GM21576 (cell line): ENCODE results near the gene MLPH.

ENCODE experiments used
- ATAC-seq: cut with Tn5 transposase; IDR thresholded peaks from one replicate; pipeline ENCODE4 v1.9.1; 2021; ENCODE audit warnings: mild to moderate bottlenecking, moderate library complexity; ENCODE audit not compliant: unreplicated experiment

MLPH gene

GRCh38 chr2:237486819-237487448 is at the start of gene MLPH:
Gene MLPH, plus strand, starts transcription at chr2:237487251. Its CDS starts 6,176 bp downstream, at chr2:237493427.
- no peak for ATAC-seq

- no peak for ATAC-seq
Observed at GRCh38 chr2:237437566-237437965, 49.5 kb upstream of the MLPH start.

GRCh38 chr2:237438080-237438940 is 48.7 kb upstream of the MLPH start:
- no peak for ATAC-seq

- no peak for ATAC-seq
Observed at GRCh38 chr2:237440819-237441281, 46.2 kb upstream of the MLPH start.

- no peak for ATAC-seq
Observed at GRCh38 chr2:237441605-237442274, 45.3 kb upstream of the MLPH start.

GRCh38 chr2:237444071-237444470 is 43.0 kb upstream of the MLPH start:
- no peak for ATAC-seq

- ATAC-seq, result no peak
Observed at GRCh38 chr2:237445611-237446337, 41.3 kb upstream of the MLPH start.

GRCh38 chr2:237446338-237446665 is 40.7 kb upstream of the MLPH start:
- no peak for ATAC-seq

GRCh38 chr2:237447496-237447895 is 39.6 kb upstream of the MLPH start:
- no peak for ATAC-seq

- no peak for ATAC-seq
Observed at GRCh38 chr2:237448171-237448570, 38.9 kb upstream of the MLPH start.

GRCh38 chr2:237448626-237449025 is 38.4 kb upstream of the MLPH start:
- ATAC-seq, result no peak

GRCh38 chr2:237449193-237449881 is 37.7 kb upstream of the MLPH start:
- ATAC-seq, result no peak

GRCh38 chr2:237450108-237450507 is 36.9 kb upstream of the MLPH start:
- ATAC-seq, result no peak

GRCh38 chr2:237450583-237450982 is 36.5 kb upstream of the MLPH start:
- no peak for ATAC-seq

GRCh38 chr2:237451643-237452469 is 35.2 kb upstream of the MLPH start:
- ATAC-seq, result no peak

GRCh38 chr2:237452861-237453260 is 34.2 kb upstream of the MLPH start:
- ATAC-seq, result no peak

- no peak for ATAC-seq
Observed at GRCh38 chr2:237453671-237454070, 33.4 kb upstream of the MLPH start.

- ATAC-seq, result no peak
Observed at GRCh38 chr2:237455764-237456163, 31.3 kb upstream of the MLPH start.

- ATAC-seq, result no peak
Observed at GRCh38 chr2:237456200-237456843, 30.7 kb upstream of the MLPH start.
